Kidney (tissue), 14 donors: ENCODE measurements around the gene CERK. TPM values are rescaled to one million over a fixed set of nuclear protein-coding genes. Genes with fewer than 3 reads are reported as not detected.

Experiments
- DNase-seq, 5 donors: peaks; one replicate each; pipeline ENCODE4 v3.0.0-alpha.2; 2013 to 2020
- FAIRE-seq: peaks from 2 replicates; lab custom pipeline; 2012; peaks lifted over from hg19 to GRCh38; lab: Jason Lieb, UNC
- H3K27ac ChIP-seq, 2 donors: one replicate each; pipeline ENCODE4 v1.7.0; 2013; ENCODE audit warnings: low read depth in 2 of 2, low read length in 2 of 2, inconsistent platforms in 1 of 2
- H3K27me3 ChIP-seq: one replicate; pipeline ENCODE4 v1.7.1; 2013; ENCODE audit warnings: low read length, inconsistent platforms; ENCODE audit not compliant: control insufficient read depth, insufficient read depth
- H3K36me3 ChIP-seq, 3 donors: one replicate each; pipeline versions ENCODE4 v1.7.0 to v1.7.1; 2013; ENCODE audit warnings: low read length in 3 of 3, control low read depth in 1 of 3, inconsistent platforms in 1 of 3; ENCODE audit not compliant: insufficient read depth in 3 of 3, control insufficient read depth in 2 of 3
- H3K4me1 ChIP-seq, 3 donors: one replicate each; pipeline versions ENCODE4 v1.7.0 to v1.7.1; 2013; ENCODE audit warnings: low read length in 3 of 3, inconsistent platforms in 1 of 3, low read depth in 1 of 3; ENCODE audit not compliant: control insufficient read depth in 2 of 3, insufficient read depth in 2 of 3
- H3K4me3 ChIP-seq, 3 donors: one replicate each; pipeline versions ENCODE4 v1.7.0 to v1.8.1; 2013; ENCODE audit warnings: low read length in 3 of 3, control low read depth in 1 of 3, inconsistent platforms in 1 of 3
- H3K9ac ChIP-seq, 3 donors: one replicate each; pipeline versions ENCODE4 v1.7.0 to v1.7.1; 2013; ENCODE audit warnings: low read length in 3 of 3, control low read depth in 1 of 3, inconsistent platforms in 1 of 3
- H3K9me3 ChIP-seq, 3 donors: one replicate each; pipeline versions ENCODE4 v1.7.0 to v1.7.1; 2013; ENCODE audit warnings: low read length in 3 of 3, control low read depth in 1 of 3, inconsistent platforms in 1 of 3; ENCODE audit not compliant: control insufficient read depth in 2 of 3, insufficient read depth in 1 of 3
- intact Hi-C: fragments of 100-400 bp; cut with DNase I; formaldehyde crosslinking; loops from one replicate; pipeline ENCODE4 v1.11.1; 2022
- polyA plus RNA-seq: library from polyadenylated mRNA; stranded (reverse); fragments of 350-450 nt; fragmentation: Illumina TruSeq; extraction: RNeasy Lipid Tissue Mini Kit (QIAGEN cat#74804); gene quantifications from one replicate; pipeline ENCODE4 v1.2.3, GENCODE V29; 2014; ENCODE audit warnings: low read depth, low replicate concordance; ENCODE audit not compliant: insufficient read depth
- total RNA-seq: library from RNA; stranded (reverse); fragmentation: NEBNext Ultra II Directional; extraction: Animal tissue kit (Norgen Biotek cat#: 25700); gene quantifications from one replicate; pipeline ENCODE4 v1.2.1, GENCODE V29; 2021
- TF ChIP-seq, protein P1 (sequence below): IDR thresholded peaks from 3 replicates; pipeline ENCODE4 v1.5.1; 2012; ENCODE audit warnings: mild to moderate bottlenecking, moderate library complexity, borderline replicate concordance; ENCODE audit not compliant: insufficient read depth; ENCODE audit errors: extremely low read depth
- donor health status: control.
- donor health status: control.
- donor health status: control.
- donor health status: control.
- donor health status: control.
- donor health status: DM: yes; HTN: yes; CAD: no.
- donor health status: Normal renal cell carcinoma (clear cell type).

The CERK gene
- total and polyA plus RNA-seq, 2 donors from 2014 or later, result 21.6 to 28.2 TPM

DNA sequence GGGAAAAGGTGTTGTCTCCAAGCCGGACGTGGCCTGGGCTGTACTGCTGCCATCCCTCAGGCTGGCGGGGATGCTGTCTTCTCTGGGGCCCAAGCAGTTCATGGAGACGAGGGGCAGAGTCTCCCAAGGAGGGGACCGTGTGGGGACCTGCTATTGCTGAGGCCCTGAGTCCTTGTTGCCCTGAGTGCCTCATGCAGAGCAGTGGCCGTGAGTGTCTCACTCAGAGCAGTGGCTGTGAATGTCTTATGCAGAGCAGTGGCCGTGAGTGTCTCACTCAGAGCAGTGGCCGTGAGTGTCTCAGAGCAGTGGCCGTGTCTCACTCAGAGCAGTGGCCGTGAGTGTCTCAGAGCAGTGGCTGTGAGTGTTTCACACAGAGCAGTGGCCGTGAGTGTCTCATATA is 63.1 kb downstream of the CERK start:
- Histone ChIP-seq H3K36me3 (peaks cover 0 to 2% (median 0%) of the 10 kb centered on the region in 3 donors), H3K9me3 (no peaks in the 10 kb centered on the region), H3K27me3 (no peaks in the 10 kb centered on the region), H3K4me3 (no peak overlapping the region), H3K9ac (no peak overlapping the region), H3K27ac (no peak overlapping the region), H3K4me1 (no peaks in the 10 kb centered on the region)
- FAIRE-seq, result no peak
- intact Hi-C loops, result no loop called here
- DNase-seq, result no peak
- TF ChIP-seq, protein P1, sequence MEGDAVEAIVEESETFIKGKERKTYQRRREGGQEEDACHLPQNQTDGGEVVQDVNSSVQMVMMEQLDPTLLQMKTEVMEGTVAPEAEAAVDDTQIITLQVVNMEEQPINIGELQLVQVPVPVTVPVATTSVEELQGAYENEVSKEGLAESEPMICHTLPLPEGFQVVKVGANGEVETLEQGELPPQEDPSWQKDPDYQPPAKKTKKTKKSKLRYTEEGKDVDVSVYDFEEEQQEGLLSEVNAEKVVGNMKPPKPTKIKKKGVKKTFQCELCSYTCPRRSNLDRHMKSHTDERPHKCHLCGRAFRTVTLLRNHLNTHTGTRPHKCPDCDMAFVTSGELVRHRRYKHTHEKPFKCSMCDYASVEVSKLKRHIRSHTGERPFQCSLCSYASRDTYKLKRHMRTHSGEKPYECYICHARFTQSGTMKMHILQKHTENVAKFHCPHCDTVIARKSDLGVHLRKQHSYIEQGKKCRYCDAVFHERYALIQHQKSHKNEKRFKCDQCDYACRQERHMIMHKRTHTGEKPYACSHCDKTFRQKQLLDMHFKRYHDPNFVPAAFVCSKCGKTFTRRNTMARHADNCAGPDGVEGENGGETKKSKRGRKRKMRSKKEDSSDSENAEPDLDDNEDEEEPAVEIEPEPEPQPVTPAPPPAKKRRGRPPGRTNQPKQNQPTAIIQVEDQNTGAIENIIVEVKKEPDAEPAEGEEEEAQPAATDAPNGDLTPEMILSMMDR, result no peak

DNA sequence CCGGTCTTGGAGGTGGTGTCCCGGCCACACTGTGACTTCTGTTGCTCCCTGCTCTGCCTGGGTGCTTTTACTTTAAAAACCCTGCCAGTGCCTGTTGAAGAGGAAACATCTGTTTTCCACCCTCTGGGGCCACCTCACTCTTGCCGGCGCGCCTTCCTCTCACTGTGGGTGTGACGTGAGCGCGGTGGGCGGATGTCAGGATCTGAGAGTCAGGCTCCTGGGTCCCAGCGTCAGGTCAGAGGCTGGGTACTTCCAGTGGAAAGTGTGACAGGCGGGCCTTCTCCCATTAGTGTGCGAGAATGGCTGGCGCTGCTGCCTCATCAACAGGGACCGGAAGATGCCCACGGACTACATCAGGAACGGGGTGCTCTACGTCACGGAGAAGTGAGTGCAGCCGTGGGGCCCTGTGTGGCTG is 63.7 kb downstream of the CERK start:
- no peak overlapping the region for H3K4me3 ChIP-seq
- no peaks in the 10 kb centered on the region for H3K27me3 ChIP-seq
- FAIRE-seq (no peak), DNase-seq (peak in 2 of 5 donors; percentile 54 to 91)
- H3K36me3 ChIP-seq, result peaks cover 0 to 2% (median 0%) of the 10 kb centered on the region in 3 donors
- TF ChIP-seq, protein P1, result no peak
- H3K9ac ChIP-seq, result no peak overlapping the region
- no peak overlapping the region for H3K27ac ChIP-seq
- H3K9me3 ChIP-seq, result no peaks in the 10 kb centered on the region
- intact Hi-C loops, result no loop called here
- no peaks in the 10 kb centered on the region for H3K4me1 ChIP-seq

DNA sequence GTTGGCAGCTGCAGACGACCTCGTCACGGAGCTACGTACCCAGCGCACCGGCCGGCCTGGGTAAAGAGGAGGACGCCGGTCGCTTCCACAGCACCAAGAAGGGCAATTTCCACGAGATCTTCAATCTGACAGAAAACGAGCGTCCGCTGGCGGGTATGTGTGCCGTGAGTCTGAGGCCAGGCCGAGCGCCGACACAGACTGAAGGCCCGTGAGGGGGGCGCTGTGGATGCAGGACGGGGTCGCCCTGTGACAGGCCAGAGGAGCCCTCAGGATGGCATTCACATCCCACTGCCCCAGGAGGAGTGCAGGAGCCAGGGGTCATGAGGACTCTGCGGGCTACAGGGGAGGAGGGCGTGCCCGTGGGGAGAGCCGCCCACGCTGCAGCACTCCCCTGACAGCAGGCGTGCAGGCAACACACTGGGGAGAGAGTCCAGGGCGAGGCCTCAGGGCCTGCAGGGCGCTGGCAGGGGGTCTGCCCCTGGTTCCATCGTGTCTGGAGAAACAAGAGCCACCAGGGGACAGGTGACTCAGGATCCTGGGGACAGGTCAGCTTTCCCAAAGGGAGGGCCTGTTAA is 64.3 kb downstream of the CERK start:
- H3K9me3 ChIP-seq, result no peaks in the 10 kb centered on the region
- no peak for FAIRE-seq
- no peak overlapping the region for H3K4me3 ChIP-seq
- no peaks in the 10 kb centered on the region for H3K27me3 ChIP-seq
- peaks cover 0 to 4% (median 2%) of the 10 kb centered on the region in 3 donors for H3K36me3 ChIP-seq
- intact Hi-C loops, result no loop called here
- no peak for DNase-seq
- no peak overlapping the region for H3K27ac ChIP-seq
- no peaks in the 10 kb centered on the region for H3K4me1 ChIP-seq
- H3K9ac ChIP-seq, result no peak overlapping the region
- TF ChIP-seq, protein P1, result no peak

DNA sequence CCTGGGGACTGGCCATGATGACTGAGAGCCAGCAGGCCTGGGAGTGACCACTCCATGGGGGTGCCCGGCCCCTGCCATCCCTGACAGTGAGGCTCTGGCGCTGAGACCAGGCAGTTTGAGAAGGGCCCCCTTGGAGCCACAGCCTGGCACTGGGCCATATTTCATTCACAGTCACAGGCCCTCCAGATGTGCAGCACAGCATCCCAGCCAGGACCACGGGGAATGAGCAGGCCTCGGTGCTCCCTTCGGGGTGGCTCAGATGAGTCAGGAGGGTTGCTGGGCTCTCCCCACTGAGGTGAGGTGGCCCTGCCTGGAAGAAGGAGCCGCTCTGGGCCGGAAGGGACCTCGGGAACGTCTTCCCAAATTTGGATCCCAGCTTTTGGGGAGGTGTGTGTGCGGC is 64.8 kb downstream of the CERK start:
- H3K27me3 ChIP-seq, result no peaks in the 10 kb centered on the region
- H3K4me1 ChIP-seq, result no peaks in the 10 kb centered on the region
- DNase-seq (no peak), FAIRE-seq (no peak)
- TF ChIP-seq, protein P1, result no peak
- no peak overlapping the region for H3K9ac ChIP-seq
- H3K4me3 ChIP-seq, result no peak overlapping the region
- no peak overlapping the region for H3K27ac ChIP-seq
- no peaks in the 10 kb centered on the region for H3K9me3 ChIP-seq
- intact Hi-C loops, result no loop called here
- peaks cover 0 to 4% (median 2%) of the 10 kb centered on the region in 3 donors for H3K36me3 ChIP-seq
